Activated T-helper 2 cell treated with anti-CD3 and anti-CD28 coated beads, Interferon-gamma antibody, Interleukin-2, Interleukin-4, amounts not matched to agents 10 μg/mL and 5 μg/mL and 100 μg/mL, durations not matched to agents 14 hours and 24 hours and 36 hours (primary cell): ENCODE measurements around the gene SLC39A3. TPM values are rescaled to one million over a fixed set of nuclear protein-coding genes. Genes with fewer than 3 reads are reported as not detected.

Source experiments
- DNase-seq: peaks from one replicate; pipeline ENCODE4 v3.0.0; 2021; ENCODE audit warnings: low spot score
- H3K27ac Mint-ChIP-seq: one replicate; pipeline ENCODE4 v1.8.0; 2021; ENCODE audit warnings: mixed read lengths
- H3K27me3 Mint-ChIP-seq: one replicate; pipeline ENCODE4 v1.8.0; 2021; ENCODE audit warnings: low read depth, mixed read lengths
- H3K36me3 Mint-ChIP-seq: one replicate; pipeline ENCODE4 v1.8.0; 2021; ENCODE audit warnings: low read depth, mixed read lengths
- H3K4me1 Mint-ChIP-seq: one replicate; pipeline ENCODE4 v1.8.0; 2021; ENCODE audit warnings: low read depth, mixed read lengths
- H3K4me3 Mint-ChIP-seq: one replicate; pipeline ENCODE4 v1.8.0; 2021; ENCODE audit warnings: low read depth, mild to moderate bottlenecking, moderate library complexity, mixed read lengths
- H3K9me3 Mint-ChIP-seq: one replicate; pipeline ENCODE4 v1.8.0; 2021; ENCODE audit warnings: mixed read lengths
- intact Hi-C: fragments of 100-400 bp; cut with micrococcal nuclease; formaldehyde crosslinking; loops from one replicate; pipeline ENCODE4 v1.15.1; 2023
- total RNA-seq: library from RNA; stranded (reverse); gene quantifications from 2 replicates; pipeline ENCODE4 v1.2.3, GENCODE V29; 2022

SLC39A3 gene
- total RNA-seq, 1 donor from 2014 or later = 39.4 TPM

GRCh38 chr19:2686360-2686759, 53.5 kb downstream of the SLC39A3 start:
- Mint-ChIP-seq H3K27me3 (no peaks in the 10 kb centered on the region), H3K27ac (no peak overlapping the region), H3K9me3 (no peaks in the 10 kb centered on the region), H3K4me1 (no peaks in the 10 kb centered on the region), H3K4me3 (no peak overlapping the region), H3K36me3 (no peaks in the 10 kb centered on the region)
- no peak for DNase-seq
- intact Hi-C loops = no loop called here

- DNase-seq = no peak
- Mint-ChIP-seq H3K4me1 (no peaks in the 10 kb centered on the region), H3K4me3 (no peak overlapping the region), H3K27ac (no peak overlapping the region), H3K27me3 (no peaks in the 10 kb centered on the region), H3K36me3 (no peaks in the 10 kb centered on the region), H3K9me3 (no peaks in the 10 kb centered on the region)
- intact Hi-C loops = no loop called here
Measured at GRCh38 chr19:2685204-2685704, 54.6 kb downstream of the SLC39A3 start.

- Mint-ChIP-seq H3K9me3 (no peaks in the 10 kb centered on the region), H3K27me3 (no peaks in the 10 kb centered on the region), H3K4me1 (no peaks in the 10 kb centered on the region), H3K4me3 (no peak overlapping the region), H3K27ac (no peak overlapping the region), H3K36me3 (no peaks in the 10 kb centered on the region)
- DNase-seq = no peak
- intact Hi-C loops = no loop called here
Measured at GRCh38 chr19:2683430-2684003, 56.3 kb downstream of the SLC39A3 start.

Other genes starting within 250 kb of the SLC39A3 start
- 0.16 TPM in 2 replicates for gene GNG7, start 37.3 kb downstream of the SLC39A3 start, total RNA-seq
- gene DIRAS1, start 18.6 kb downstream of the SLC39A3 start, total RNA-seq = 0.28 and 0.39 TPM in 2 replicates
- 64.3 and 67.3 TPM in 2 replicates for gene SGTA, start 43.3 kb upstream of the SLC39A3 start, total RNA-seq
- 178 TPM in 2 replicates for gene THOP1, start 45.5 kb upstream of the SLC39A3 start, total RNA-seq
- 2.3 and 2.4 TPM in 2 replicates for gene ZNF554, start 79.9 kb upstream of the SLC39A3 start, total RNA-seq
- gene ZNF555, start 101.5 kb upstream of the SLC39A3 start, total RNA-seq = 0.66 and 1.3 TPM in 2 replicates
- gene ZNF556, start 127.3 kb upstream of the SLC39A3 start, total RNA-seq = not detected in 2 replicates
- gene ZNF57, start 160.9 kb upstream of the SLC39A3 start, total RNA-seq = 2.7 and 3.1 TPM in 2 replicates
- gene ZNF77, start 205.0 kb upstream of the SLC39A3 start, total RNA-seq = 3.5 and 4.0 TPM in 2 replicates
- 1.4 and 1.5 TPM in 2 replicates for gene TLE6, start 237.5 kb upstream of the SLC39A3 start, total RNA-seq